Mononuclear cell (primary cell): Measurements from ENCODE around the gene PPP1R14D. TPM values are rescaled to one million over a fixed set of nuclear protein-coding genes. Genes with fewer than 3 reads are reported as not detected.
"Not testable (repeated sequence)": the region's sequence is repeated elsewhere in the genome, so short reads cannot be mapped to it uniquely, and the experiment has no call there.

ENCODE experiments used
- H3K27me3 ChIP-seq: 2 replicates; pipeline ENCODE4 v1.6.0; 2011; ENCODE audit warnings: low read length, control low read depth; ENCODE audit not compliant: insufficient read depth
- H3K4me1 ChIP-seq: 2 replicates; pipeline ENCODE4 v1.5.1; 2011; ENCODE audit warnings: mild to moderate bottlenecking, low read length, control low read depth; ENCODE audit not compliant: insufficient read depth
- H3K4me3 ChIP-seq: 2 replicates; pipeline ENCODE4 v1.5.1; 2011; ENCODE audit warnings: mild to moderate bottlenecking, low read length, moderate library complexity
- H3K9me3 ChIP-seq: 2 replicates; pipeline ENCODE4 v1.5.1; 2011; ENCODE audit warnings: low read depth, mild to moderate bottlenecking, control low read depth, low read length
- total RNA-seq: library from RNA; depleted of rRNA; stranded (reverse); fragments of >200 nt; gene quantifications from one replicate; pipeline ENCODE4 v1.2.3, GENCODE V29; 2012

PPP1R14D gene
- not detected for total RNA-seq

GRCh38 chr15:40828447-40829036, at the start of gene PPP1R14D:
TSS of gene PPP1R14D (minus strand) at chr15:40828708. CDS start at chr15:40828641, 67 bp downstream.
- Histone ChIP-seq H3K4me1 (no peaks in the 10 kb centered on the region), H3K9me3 (no peaks in the 10 kb centered on the region), H3K27me3 (no peaks in the 10 kb centered on the region), H3K4me3 (no peak within 1 kb of the TSS)

GRCh38 chr15:40877694-40878093, 49.2 kb upstream of the PPP1R14D start:
- Histone ChIP-seq H3K4me1 (peaks cover 6% of the 10 kb centered on the region), H3K4me3 (no peak overlapping the region), H3K9me3 (no peaks in the 10 kb centered on the region), H3K27me3 (peaks cover 10% of the 10 kb centered on the region)

- no peak overlapping the region for H3K4me3 ChIP-seq
- peaks cover 6% of the 10 kb centered on the region for H3K4me1 ChIP-seq
- H3K27me3 ChIP-seq, result peaks cover 10% of the 10 kb centered on the region
- H3K9me3 ChIP-seq, result no peaks in the 10 kb centered on the region
Measured at GRCh38 chr15:40875991-40876730, 47.7 kb upstream of the PPP1R14D start.

GRCh38 chr15:40873694-40874561, 45.4 kb upstream of the PPP1R14D start, which contains the start of gene RHOV:
TSS of gene RHOV (minus strand) at chr15:40874234. CDS start at chr15:40874139, 95 bp downstream.
- peaks cover 6% of the 10 kb centered on the region for H3K4me1 ChIP-seq

GRCh38 chr15:40872791-40873693, 44.5 kb upstream of the PPP1R14D start:
- H3K9me3 ChIP-seq, result no peaks in the 10 kb centered on the region
- H3K4me1 ChIP-seq, result peaks cover 6% of the 10 kb centered on the region
- no peak overlapping the region for H3K4me3 ChIP-seq
- peaks cover 10% of the 10 kb centered on the region for H3K27me3 ChIP-seq

More at GRCh38 chr15:40873694-40874561, 45.4 kb upstream of the PPP1R14D start, which contains the start of gene RHOV:
- Histone ChIP-seq H3K4me3 (peak within 1 kb of the TSS; percentile 22), H3K9me3 (no peaks in the 10 kb centered on the region), H3K27me3 (peaks cover 10% of the 10 kb centered on the region)

GRCh38 chr15:40871749-40872617, 43.5 kb upstream of the PPP1R14D start:
- Histone ChIP-seq H3K4me1 (peaks cover 6% of the 10 kb centered on the region), H3K27me3 (peaks cover 10% of the 10 kb centered on the region), H3K9me3 (no peaks in the 10 kb centered on the region), H3K4me3 (no peak overlapping the region)

- H3K4me3 ChIP-seq, result no peak overlapping the region
- H3K9me3 ChIP-seq, result no peaks in the 10 kb centered on the region
- H3K27me3 ChIP-seq, result peaks cover 10% of the 10 kb centered on the region
- H3K4me1 ChIP-seq, result peaks cover 6% of the 10 kb centered on the region
Measured at GRCh38 chr15:40870716-40871115, 42.2 kb upstream of the PPP1R14D start.

- Histone ChIP-seq H3K9me3 (no peaks in the 10 kb centered on the region), H3K4me3 (no peak overlapping the region), H3K4me1 (peaks cover 6% of the 10 kb centered on the region), H3K27me3 (peaks cover 9% of the 10 kb centered on the region)
Measured at GRCh38 chr15:40869686-40870085, 41.2 kb upstream of the PPP1R14D start.

GRCh38 chr15:40867199-40867598, 38.7 kb upstream of the PPP1R14D start:
- H3K4me1 ChIP-seq, result no peaks in the 10 kb centered on the region
- H3K4me3 ChIP-seq, result no peak overlapping the region
- no peaks in the 10 kb centered on the region for H3K27me3 ChIP-seq
- H3K9me3 ChIP-seq, result no peaks in the 10 kb centered on the region

GRCh38 chr15:40863660-40864270, 35.3 kb upstream of the PPP1R14D start:
- H3K27me3 ChIP-seq, result no peaks in the 10 kb centered on the region
- H3K9me3 ChIP-seq, result no peaks in the 10 kb centered on the region
- H3K4me3 ChIP-seq, result no peak overlapping the region
- peaks cover 11% of the 10 kb centered on the region for H3K4me1 ChIP-seq

GRCh38 chr15:40861147-40861546, 32.6 kb upstream of the PPP1R14D start:
- not testable (repeated sequence) for H3K4me3 ChIP-seq, H3K9me3 ChIP-seq, H3K27me3 ChIP-seq
- H3K4me1 ChIP-seq, result peaks cover 26% of the 10 kb centered on the region

GRCh38 chr15:40859206-40859851, 30.8 kb upstream of the PPP1R14D start:
- Histone ChIP-seq H3K9me3 (no peaks in the 10 kb centered on the region), H3K4me1 (peaks cover 26% of the 10 kb centered on the region), H3K27me3 (no peaks in the 10 kb centered on the region), H3K4me3 (no peak overlapping the region)

- Histone ChIP-seq H3K4me1 (peaks cover 26% of the 10 kb centered on the region), H3K9me3 (no peaks in the 10 kb centered on the region), H3K27me3 (no peaks in the 10 kb centered on the region), H3K4me3 (no peak overlapping the region)
Measured at GRCh38 chr15:40858706-40859105, 30.2 kb upstream of the PPP1R14D start.
